Cardiac muscle cell (in vitro differentiated cells and primary cell): ENCODE measurements around the gene ACTL10. TPM values are rescaled to one million over a fixed set of nuclear protein-coding genes. Genes with fewer than 3 reads are reported as not detected.

Experiments used
- DNase-seq, 2 donors: peaks; one replicate each; pipeline versions ENCODE4 v3.0.0 to v3.0.0-alpha.2; 2010 to 2017; ENCODE audit warnings: low read depth in 1 of 2, low spot score in 1 of 2
- H3K27ac ChIP-seq: fragments of 200-600 bp; sonication (generic); 2 replicates; pipeline ENCODE4 v1.5.1; 2016
- H3K27me3 ChIP-seq: fragments of 200-600 bp; sonication (generic); 2 replicates; pipeline ENCODE4 v1.6.0; 2016; ENCODE audit warnings: control low read depth
- H3K36me3 ChIP-seq: fragments of 200-600 bp; sonication (generic); 2 replicates; pipeline ENCODE4 v1.5.1; 2016; ENCODE audit warnings: control low read depth
- H3K4me1 ChIP-seq: fragments of 200-600 bp; sonication (generic); 2 replicates; pipeline ENCODE4 v1.8.1; 2017; ENCODE audit warnings: low read depth, mild to moderate bottlenecking, mixed run types
- H3K4me3 ChIP-seq: fragments of 200-600 bp; sonication (generic); 2 replicates; pipeline ENCODE4 v1.5.1; 2016; ENCODE audit warnings: mild to moderate bottlenecking
- H3K9me3 ChIP-seq: fragments of 200-600 bp; sonication (generic); 2 replicates; pipeline ENCODE4 v1.5.1; 2017; ENCODE audit warnings: low read depth, mild to moderate bottlenecking, control low read depth
- CTCF ChIP-seq: IDR thresholded peaks from 2 replicates; pipeline ENCODE4 v1.5.1; 2012; ENCODE audit warnings: low read depth, mild to moderate bottlenecking, low read length
- polyA plus RNA-seq: library from polyadenylated mRNA; unstranded; fragments of >200 nt; fragmentation: Nextera tagmentation; extraction: Ambion mirVana; gene quantifications from 2 replicates; pipeline ENCODE4 v1.2.1, GENCODE V29; 2016
- total RNA-seq: library from RNA; depleted of rRNA; stranded (reverse); fragments of >200 nt; gene quantifications from 2 replicates; pipeline ENCODE4 v1.2.3, GENCODE V29; 2016

ACTL10 gene
- total and polyA plus RNA-seq, 2 experiments from 2014 or later = 1.3 to 1.5 TPM

GRCh38 chr20:33658510-33658909 lies 8.2 kb upstream of the ACTL10 start:
- Histone ChIP-seq H3K4me3 (no peak overlapping the region), H3K36me3 (peaks cover 18% of the 10 kb centered on the region), H3K4me1 (peaks cover 5% of the 10 kb centered on the region), H3K27ac (no peak overlapping the region), H3K27me3 (no peaks in the 10 kb centered on the region), H3K9me3 (no peaks in the 10 kb centered on the region)
- DNase-seq = no peak
- no peak for TF ChIP-seq CTCF

- no peak for TF ChIP-seq CTCF
- no peak for DNase-seq
- Histone ChIP-seq H3K27me3 (no peaks in the 10 kb centered on the region), H3K36me3 (peaks cover 18% of the 10 kb centered on the region), H3K9me3 (no peaks in the 10 kb centered on the region), H3K4me3 (no peak overlapping the region), H3K27ac (no peak overlapping the region), H3K4me1 (peaks cover 5% of the 10 kb centered on the region)
Observed at GRCh38 chr20:33658929-33659328, 7.8 kb upstream of the ACTL10 start.

GRCh38 chr20:33659341-33660034 lies 7.3 kb upstream of the ACTL10 start:
- Histone ChIP-seq H3K27ac (no peak overlapping the region), H3K36me3 (peaks cover 18% of the 10 kb centered on the region), H3K27me3 (no peaks in the 10 kb centered on the region), H3K4me3 (no peak overlapping the region), H3K9me3 (no peaks in the 10 kb centered on the region), H3K4me1 (peaks cover 5% of the 10 kb centered on the region)
- no peak for TF ChIP-seq CTCF
- no peak for DNase-seq

GRCh38 chr20:33660035-33660684 lies 6.6 kb upstream of the ACTL10 start:
- H3K27me3 ChIP-seq = no peaks in the 10 kb centered on the region
- no peak overlapping the region for H3K4me3 ChIP-seq
- TF ChIP-seq CTCF = no peak
- no peak overlapping the region for H3K27ac ChIP-seq
- H3K4me1 ChIP-seq = peaks cover 5% of the 10 kb centered on the region
- no peaks in the 10 kb centered on the region for H3K9me3 ChIP-seq
- DNase-seq = no peak
- peaks cover 18% of the 10 kb centered on the region for H3K36me3 ChIP-seq

GRCh38 chr20:33660685-33661058 lies 6.1 kb upstream of the ACTL10 start:
- Histone ChIP-seq H3K27me3 (no peaks in the 10 kb centered on the region), H3K4me3 (no peak overlapping the region), H3K4me1 (peaks cover 5% of the 10 kb centered on the region), H3K36me3 (peaks cover 18% of the 10 kb centered on the region), H3K27ac (no peak overlapping the region), H3K9me3 (no peaks in the 10 kb centered on the region)
- no peak for DNase-seq
- no peak for TF ChIP-seq CTCF
